Neural progenitor cell (in vitro differentiated cells): ENCODE results near the gene EPGN. TPM values are rescaled to one million over a fixed set of nuclear protein-coding genes. Genes with fewer than 3 reads are reported as not detected.

ENCODE experiments used
- DNase-seq: peaks from one replicate; pipeline ENCODE4 v3.0.0-alpha.2; 2016; ENCODE audit warnings: low spot score
- H2AFZ ChIP-seq: fragments of 200-600 bp; sonication (generic); replicated peaks from 2 replicates; pipeline ENCODE4 v1.6.1; 2016; ENCODE audit warnings: antibody characterized with exemption
- H3F3A ChIP-seq: fragments of 200-600 bp; sonication (generic); 2 replicates; pipeline ENCODE4 v1.6.1; 2016; ENCODE audit warnings: antibody characterized with exemption, low read depth
- H3K27ac ChIP-seq: fragments of 200-600 bp; sonication (generic); 2 replicates; pipeline ENCODE4 v1.5.1; 2016; ENCODE audit warnings: mild to moderate bottlenecking
- H3K27me3 ChIP-seq: fragments of 200-600 bp; sonication (generic); 2 replicates; pipeline ENCODE4 v1.6.1; 2016; ENCODE audit warnings: mild to moderate bottlenecking, moderate library complexity
- H3K36me3 ChIP-seq: fragments of 200-600 bp; sonication (generic); 2 replicates; pipeline ENCODE4 v1.5.1; 2016
- H3K4me1 ChIP-seq: fragments of 200-600 bp; sonication (generic); 2 replicates; pipeline ENCODE4 v1.6.1; 2016; ENCODE audit warnings: mixed run types
- H3K4me2 ChIP-seq: fragments of 200-600 bp; sonication (generic); 2 replicates; pipeline ENCODE4 v1.6.1; 2016
- H3K4me3 ChIP-seq: fragments of 200-600 bp; sonication (generic); 2 replicates; pipeline ENCODE4 v1.5.1; 2016
- H3K79me2 ChIP-seq: fragments of 200-600 bp; sonication (generic); 2 replicates; pipeline ENCODE4 v1.6.1; 2016; ENCODE audit warnings: low read depth
- H3K9ac ChIP-seq: fragments of 200-600 bp; sonication (generic); 2 replicates; pipeline ENCODE4 v1.6.1; 2016
- H3K9me3 ChIP-seq: fragments of 200-600 bp; sonication (generic); 2 replicates; pipeline ENCODE4 v1.5.1; 2016; ENCODE audit warnings: low read depth
- H4K20me1 ChIP-seq: fragments of 200-600 bp; sonication (generic); 2 replicates; pipeline ENCODE4 v1.6.1; 2016; ENCODE audit warnings: low read depth
- H3K27ac Mint-ChIP-seq: 3 replicates; pipeline ENCODE4 v1.8.0; 2021; ENCODE audit warnings: mixed read lengths
- H3K27me3 Mint-ChIP-seq: 2 replicates; pipeline ENCODE4 v1.8.0; 2022; ENCODE audit warnings: low read depth, mild to moderate bottlenecking, inconsistent platforms, moderate library complexity, mixed read lengths; ENCODE audit not compliant: insufficient read depth
- H3K36me3 Mint-ChIP-seq: 3 replicates; pipeline ENCODE4 v1.8.0; 2021; ENCODE audit warnings: mixed read lengths
- H3K4me1 Mint-ChIP-seq: 3 replicates; pipeline ENCODE4 v1.8.0; 2021; ENCODE audit warnings: mixed read lengths
- H3K4me3 Mint-ChIP-seq: 3 replicates; pipeline ENCODE4 v1.8.0; 2021; ENCODE audit warnings: mild to moderate bottlenecking, moderate library complexity, mixed read lengths
- H3K9me3 Mint-ChIP-seq: 3 replicates; pipeline ENCODE4 v1.8.0; 2020; ENCODE audit warnings: mixed read lengths
- CTCF ChIP-seq: fragments of 200-600 bp; sonication (generic); IDR thresholded peaks from 2 replicates; pipeline ENCODE4 v1.5.1; 2017; ENCODE audit warnings: antibody characterized with exemption, mild to moderate bottlenecking
- EZH2 ChIP-seq: fragments of 200-600 bp; sonication (generic); IDR thresholded peaks from 2 replicates; pipeline ENCODE4 v1.6.1; 2017; ENCODE audit warnings: antibody characterized with exemption, mild to moderate bottlenecking, moderate library complexity
- EZH2phosphoT487 ChIP-seq: fragments of 200-600 bp; sonication (generic); IDR thresholded peaks from 2 replicates; pipeline ENCODE4 v1.6.1; 2017; ENCODE audit warnings: antibody characterized with exemption
- total RNA-seq: library from RNA; depleted of rRNA; stranded (reverse); fragments of >200 nt; gene quantifications from 2 replicates; pipeline ENCODE4 v1.2.3, GENCODE V29; 2015; ENCODE audit warnings: low replicate concordance

Gene EPGN
- total RNA-seq, 1 donor from 2014 or later, result not detected

- Mint-ChIP-seq H3K4me1 (peaks cover 3% of the 10 kb centered on the region), H3K27ac (no peak overlapping the region), H3K36me3 (peaks cover 2% of the 10 kb centered on the region), H3K4me3 (no peak overlapping the region), H3K27me3 (no peaks in the 10 kb centered on the region), H3K9me3 (no peaks in the 10 kb centered on the region)
- Histone ChIP-seq H3K36me3 (no peaks in the 10 kb centered on the region), H3F3A (no peaks in the 10 kb centered on the region), H3K9ac (no peak overlapping the region), H3K27ac (no peak overlapping the region), H3K4me2 (no peak overlapping the region), H3K9me3 (no peaks in the 10 kb centered on the region), H2AFZ (no peak overlapping the region), H3K4me1 (no peaks in the 10 kb centered on the region), H3K4me3 (no peak overlapping the region), H3K27me3 (no peaks in the 10 kb centered on the region), H3K79me2 (no peaks in the 10 kb centered on the region), H4K20me1 (no peaks in the 10 kb centered on the region)
- TF ChIP-seq CTCF, result no peak
- no peak for TF ChIP-seq EZH2phosphoT487
- no peak for TF ChIP-seq EZH2
- no peak for DNase-seq
Observed at GRCh38 chr4:74292111-74292870, 16.0 kb upstream of the EPGN start.

DNA sequence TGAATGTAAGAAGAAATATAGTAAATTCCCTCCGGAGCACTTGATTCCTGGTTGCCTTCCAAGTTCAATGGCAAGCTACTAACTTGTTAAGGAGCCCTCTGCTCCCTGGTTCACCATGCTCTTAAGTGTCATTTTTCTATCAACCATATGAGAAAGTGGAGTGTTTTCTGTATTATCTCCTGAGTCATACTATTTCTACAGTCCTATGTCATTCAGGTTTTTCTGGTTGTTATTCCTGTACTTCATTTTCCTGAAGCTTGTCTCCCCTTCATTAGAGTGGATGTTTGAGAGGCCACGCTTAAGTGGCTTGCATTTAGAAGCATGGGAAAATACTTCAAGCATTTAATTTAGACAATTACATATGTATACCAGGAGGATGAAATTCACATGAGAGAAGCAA lies 14.7 kb upstream of the EPGN start:
- H3K36me3 ChIP-seq, result no peaks in the 10 kb centered on the region
- no peaks in the 10 kb centered on the region for H4K20me1 ChIP-seq
- H3F3A ChIP-seq, result no peaks in the 10 kb centered on the region
- no peak overlapping the region for H3K4me3 Mint-ChIP-seq
- no peaks in the 10 kb centered on the region for H3K9me3 Mint-ChIP-seq
- H3K9ac ChIP-seq, result no peak overlapping the region
- no peaks in the 10 kb centered on the region for H3K79me2 ChIP-seq
- TF ChIP-seq CTCF, result no peak
- no peak for TF ChIP-seq EZH2
- H3K27me3 Mint-ChIP-seq, result no peaks in the 10 kb centered on the region
- H3K27me3 ChIP-seq, result no peaks in the 10 kb centered on the region
- H3K9me3 ChIP-seq, result no peaks in the 10 kb centered on the region
- H3K4me3 ChIP-seq, result no peak overlapping the region
- DNase-seq, result no peak
- no peaks in the 10 kb centered on the region for H3K4me1 ChIP-seq
- H3K36me3 Mint-ChIP-seq, result peaks cover 2% of the 10 kb centered on the region
- no peak overlapping the region for H3K4me2 ChIP-seq
- H2AFZ ChIP-seq, result no peak overlapping the region
- H3K27ac ChIP-seq, result no peak overlapping the region
- H3K27ac Mint-ChIP-seq, result no peak overlapping the region
- H3K4me1 Mint-ChIP-seq, result peaks cover 3% of the 10 kb centered on the region

GRCh38 chr4:74294681-74295080 lies 13.6 kb upstream of the EPGN start:
- no peaks in the 10 kb centered on the region for H3K4me1 ChIP-seq
- no peaks in the 10 kb centered on the region for H3K36me3 ChIP-seq
- H3K9me3 Mint-ChIP-seq, result no peaks in the 10 kb centered on the region
- no peak overlapping the region for H3K9ac ChIP-seq
- no peak overlapping the region for H3K4me3 ChIP-seq
- H3K79me2 ChIP-seq, result no peaks in the 10 kb centered on the region
- peaks cover 2% of the 10 kb centered on the region for H3K36me3 Mint-ChIP-seq
- H3K27ac Mint-ChIP-seq, result no peak overlapping the region
- H3K27ac ChIP-seq, result no peak overlapping the region
- no peak overlapping the region for H3K4me3 Mint-ChIP-seq
- H2AFZ ChIP-seq, result no peak overlapping the region
- H3K4me2 ChIP-seq, result no peak overlapping the region
- H4K20me1 ChIP-seq, result no peaks in the 10 kb centered on the region
- TF ChIP-seq CTCF (no peak), EZH2 (no peak)
- no peaks in the 10 kb centered on the region for H3K27me3 Mint-ChIP-seq
- no peak for DNase-seq
- peaks cover 3% of the 10 kb centered on the region for H3K4me1 Mint-ChIP-seq
- H3K27me3 ChIP-seq, result no peaks in the 10 kb centered on the region
- H3K9me3 ChIP-seq, result no peaks in the 10 kb centered on the region
- H3F3A ChIP-seq, result no peaks in the 10 kb centered on the region
